Thoracic aorta (tissue), 2 donors: ENCODE measurements around the gene GP1BB. TPM values are rescaled to one million over a fixed set of nuclear protein-coding genes. Genes with fewer than 3 reads are reported as not detected.

ENCODE experiments used
- ATAC-seq: fragments of 150-250 bp; one replicate; pipeline ENCODE4 v1.8.0; 2017; ENCODE audit warnings: low read depth; ENCODE audit not compliant: insufficient number of reproducible peaks, low FRiP score
- DNase-seq: peaks from one replicate; pipeline ENCODE4 v3.0.0-alpha.2; 2020; ENCODE audit warnings: low spot score
- H3K27ac ChIP-seq, 2 donors: fragments of 200-600 bp; sonication (generic); 1 replicate in 1 of 2; 2 replicates in 1 of 2; pipeline ENCODE4 v1.5.1; 2016; ENCODE audit warnings: mild to moderate bottlenecking in 2 of 2, moderate library complexity in 2 of 2
- H3K27me3 ChIP-seq: fragments of 200-600 bp; sonication (generic); replicated peaks from 2 replicates; pipeline ENCODE4 v1.6.0; 2016; ENCODE audit warnings: mild to moderate bottlenecking; ENCODE audit not compliant: insufficient read depth
- H3K36me3 ChIP-seq: fragments of 200-600 bp; sonication (generic); one replicate; pipeline ENCODE4 v1.5.1; 2016
- H3K4me1 ChIP-seq, 2 donors: fragments of 200-600 bp; sonication (generic); 1 replicate in 1 of 2; 2 replicates in 1 of 2; pipeline versions ENCODE4 v1.5.1 to v1.6.0; 2016; ENCODE audit warnings: low read depth in 2 of 2, mild to moderate bottlenecking in 1 of 2; ENCODE audit not compliant: control insufficient read depth in 1 of 2
- H3K4me3 ChIP-seq: fragments of 200-600 bp; sonication (generic); 2 replicates; pipeline ENCODE4 v1.5.1; 2016; ENCODE audit warnings: mild to moderate bottlenecking
- H3K9me3 ChIP-seq: fragments of 200-600 bp; sonication (generic); 2 replicates; pipeline ENCODE4 v1.5.1; 2016
- total RNA-seq, 2 donors: library from RNA; depleted of rRNA; stranded (reverse); fragments of >200 nt; gene quantifications; one replicate each; pipeline versions ENCODE4 v1.1.0 to v1.2.3, GENCODE V29; 2016
- TF ChIP-seq, protein P1 (sequence below): fragments of 200-600 bp; sonication (generic); IDR thresholded peaks from one replicate; pipeline ENCODE4 v1.5.1; 2019; ENCODE audit warnings: antibody characterized with exemption

Gene GP1BB
- total RNA-seq, 2 donors from 2014 or later: 13.1 to 30.3 TPM

DNA sequence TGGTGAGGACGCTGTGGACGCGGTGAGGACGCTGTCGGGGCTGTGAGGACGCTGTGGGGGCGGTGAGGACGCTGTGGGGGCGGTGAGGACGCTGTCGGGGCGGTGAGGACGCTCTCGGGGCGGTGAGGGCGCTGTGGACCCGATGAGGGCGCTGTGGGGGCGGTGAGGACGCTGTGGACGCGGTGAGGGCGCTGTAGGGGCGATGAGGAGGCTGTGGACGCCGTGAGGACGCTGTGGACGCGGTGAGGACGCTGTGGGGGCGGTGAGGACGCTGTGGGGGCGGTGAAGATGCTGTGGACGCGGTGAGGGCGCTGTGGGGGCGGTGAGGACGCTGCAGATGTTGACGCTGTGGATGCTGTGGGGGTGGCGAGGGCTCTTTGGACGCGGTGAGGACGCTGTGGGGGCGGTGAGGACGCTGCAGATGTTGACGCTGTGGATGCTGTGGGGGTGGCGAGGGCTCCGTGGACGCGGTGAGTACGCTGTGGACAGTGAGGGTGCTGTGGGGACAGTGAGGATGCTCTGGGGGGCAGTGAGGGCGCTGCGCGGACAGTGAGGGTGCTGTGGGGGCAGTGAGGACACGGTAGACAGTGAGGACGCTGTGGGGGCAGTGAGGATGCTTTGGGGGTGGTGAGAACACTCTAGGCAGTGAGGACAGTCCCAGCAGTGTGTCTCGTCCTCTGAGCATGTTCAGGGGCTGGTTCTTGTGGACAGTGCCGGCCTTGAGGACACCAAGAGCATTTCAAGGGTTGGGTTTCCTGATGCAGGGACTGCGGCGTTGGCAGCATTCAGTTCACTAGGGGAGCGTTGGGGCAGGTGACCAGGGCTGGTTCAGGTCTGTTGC, 4.2 kb downstream of the GP1BB start:
- Histone ChIP-seq H3K36me3 (peaks cover 4% of the 10 kb centered on the region), H3K4me3 (no peak overlapping the region), H3K27me3 (no peaks in the 10 kb centered on the region), H3K27ac (no peak overlapping the region), H3K4me1 (peaks cover 0 to 8% of the 10 kb centered on the region in 2 donors), H3K9me3 (no peaks in the 10 kb centered on the region)
- ATAC-seq: no peak
- TF ChIP-seq, protein P1, sequence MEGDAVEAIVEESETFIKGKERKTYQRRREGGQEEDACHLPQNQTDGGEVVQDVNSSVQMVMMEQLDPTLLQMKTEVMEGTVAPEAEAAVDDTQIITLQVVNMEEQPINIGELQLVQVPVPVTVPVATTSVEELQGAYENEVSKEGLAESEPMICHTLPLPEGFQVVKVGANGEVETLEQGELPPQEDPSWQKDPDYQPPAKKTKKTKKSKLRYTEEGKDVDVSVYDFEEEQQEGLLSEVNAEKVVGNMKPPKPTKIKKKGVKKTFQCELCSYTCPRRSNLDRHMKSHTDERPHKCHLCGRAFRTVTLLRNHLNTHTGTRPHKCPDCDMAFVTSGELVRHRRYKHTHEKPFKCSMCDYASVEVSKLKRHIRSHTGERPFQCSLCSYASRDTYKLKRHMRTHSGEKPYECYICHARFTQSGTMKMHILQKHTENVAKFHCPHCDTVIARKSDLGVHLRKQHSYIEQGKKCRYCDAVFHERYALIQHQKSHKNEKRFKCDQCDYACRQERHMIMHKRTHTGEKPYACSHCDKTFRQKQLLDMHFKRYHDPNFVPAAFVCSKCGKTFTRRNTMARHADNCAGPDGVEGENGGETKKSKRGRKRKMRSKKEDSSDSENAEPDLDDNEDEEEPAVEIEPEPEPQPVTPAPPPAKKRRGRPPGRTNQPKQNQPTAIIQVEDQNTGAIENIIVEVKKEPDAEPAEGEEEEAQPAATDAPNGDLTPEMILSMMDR: no peak
- no peak for DNase-seq

DNA sequence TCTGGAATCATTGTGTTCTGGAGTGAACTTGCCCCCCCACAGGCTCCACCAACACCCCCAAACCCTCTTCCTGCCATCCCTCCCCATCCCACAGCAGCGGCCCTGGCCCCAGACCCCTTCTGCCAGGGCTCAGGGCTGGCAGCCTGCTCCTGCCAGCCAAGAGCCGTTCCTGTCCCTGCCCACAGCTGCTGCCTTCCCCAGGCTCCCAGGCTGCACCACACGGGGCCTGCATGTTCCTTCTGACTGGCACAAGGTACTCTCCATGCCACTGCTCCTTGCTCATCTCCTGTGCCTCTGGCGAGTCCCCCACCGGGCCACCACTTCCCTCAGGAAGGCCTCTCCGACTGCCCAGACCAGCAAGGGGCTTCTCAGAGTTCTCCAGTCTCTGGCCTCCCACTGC, 4.9 kb downstream of the GP1BB start:
- no peaks in the 10 kb centered on the region for H3K9me3 ChIP-seq
- ATAC-seq (no peak), DNase-seq (no peak)
- H3K4me1 ChIP-seq: peaks cover 0 to 8% of the 10 kb centered on the region in 2 donors
- H3K36me3 ChIP-seq: no peaks in the 10 kb centered on the region
- no peak overlapping the region for H3K4me3 ChIP-seq
- H3K27ac ChIP-seq: no peak overlapping the region
- TF ChIP-seq, protein P1: no peak
- H3K27me3 ChIP-seq: no peaks in the 10 kb centered on the region

DNA sequence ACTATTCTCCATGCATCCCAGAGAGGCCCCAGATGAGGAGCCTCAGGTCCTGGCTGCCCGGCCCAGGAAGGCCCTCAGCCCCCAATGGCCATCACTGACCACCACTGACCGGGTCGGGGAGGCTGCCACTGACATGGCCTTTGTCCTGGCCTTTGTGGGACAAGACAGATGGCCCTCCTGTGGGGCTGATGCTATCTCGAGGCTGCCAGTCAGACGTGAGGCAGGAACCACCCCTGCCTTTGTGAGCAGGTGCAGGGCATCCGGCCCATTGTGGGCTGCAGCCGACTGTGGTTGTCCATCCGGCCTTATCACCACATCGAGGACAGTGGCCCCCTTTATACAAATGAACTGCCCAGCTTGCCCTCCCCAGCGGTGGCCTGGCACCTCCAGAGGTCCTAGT, 5.5 kb downstream of the GP1BB start:
- no peak for DNase-seq
- Histone ChIP-seq H3K4me1 (peaks cover 0 to 8% of the 10 kb centered on the region in 2 donors), H3K4me3 (no peak overlapping the region), H3K9me3 (no peaks in the 10 kb centered on the region), H3K36me3 (no peaks in the 10 kb centered on the region), H3K27ac (no peak overlapping the region), H3K27me3 (no peaks in the 10 kb centered on the region)
- TF ChIP-seq, protein P1: no peak
- ATAC-seq: no peak

DNA sequence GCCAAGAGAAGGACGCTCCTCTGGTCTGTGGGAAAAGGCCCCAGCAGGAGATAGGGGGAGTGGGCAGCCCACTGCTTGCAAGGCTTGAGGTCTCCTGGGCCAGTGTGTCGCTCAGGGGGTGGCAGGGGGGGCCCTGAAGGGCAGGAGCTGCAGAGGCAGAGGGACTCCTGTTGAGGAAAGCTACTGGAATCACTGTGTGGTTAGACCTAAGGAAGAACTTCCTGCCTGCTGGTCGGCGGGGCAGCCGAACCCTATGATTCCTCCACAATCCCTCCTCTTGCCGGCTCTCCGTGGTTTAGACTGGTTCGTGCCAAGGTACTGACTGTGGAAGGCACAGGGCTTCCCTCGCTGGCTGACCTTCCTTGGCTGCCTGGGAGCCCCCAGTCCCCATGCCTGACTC, 6.2 kb downstream of the GP1BB start:
- DNase-seq: no peak
- H3K27me3 ChIP-seq: no peaks in the 10 kb centered on the region
- ATAC-seq: no peak
- H3K9me3 ChIP-seq: no peaks in the 10 kb centered on the region
- H3K4me1 ChIP-seq: peaks cover 0 to 8% of the 10 kb centered on the region in 2 donors
- no peak overlapping the region for H3K27ac ChIP-seq
- no peaks in the 10 kb centered on the region for H3K36me3 ChIP-seq
- no peak overlapping the region for H3K4me3 ChIP-seq
- TF ChIP-seq, protein P1: no peak

DNA sequence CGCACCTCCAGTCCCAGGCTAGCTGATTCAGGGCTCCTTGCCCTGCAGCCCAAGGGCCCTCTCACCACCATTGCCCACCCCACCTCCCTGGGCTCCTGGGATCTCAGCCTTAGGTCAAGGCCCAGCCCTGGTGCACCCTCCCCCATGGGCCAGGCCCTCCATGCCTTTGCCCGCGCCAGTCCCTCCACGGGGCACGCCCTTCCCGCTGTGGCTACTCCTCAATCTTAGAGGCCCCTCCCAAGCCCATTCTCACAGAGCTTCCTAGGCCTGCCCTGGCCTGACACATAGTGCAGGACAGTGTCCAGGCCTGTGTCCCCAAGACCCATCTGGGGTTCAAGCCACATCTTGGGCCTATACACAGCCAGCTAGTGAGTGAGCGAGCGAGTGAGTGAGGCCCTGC, 6.9 kb downstream of the GP1BB start:
- no peak overlapping the region for H3K4me3 ChIP-seq
- peaks cover 0 to 8% of the 10 kb centered on the region in 2 donors for H3K4me1 ChIP-seq
- no peaks in the 10 kb centered on the region for H3K36me3 ChIP-seq
- no peaks in the 10 kb centered on the region for H3K27me3 ChIP-seq
- DNase-seq (no peak), ATAC-seq (no peak)
- TF ChIP-seq, protein P1: no peak
- H3K9me3 ChIP-seq: no peaks in the 10 kb centered on the region
- no peak overlapping the region for H3K27ac ChIP-seq
